ENCODE data around the gene LNPK.

DNA sequence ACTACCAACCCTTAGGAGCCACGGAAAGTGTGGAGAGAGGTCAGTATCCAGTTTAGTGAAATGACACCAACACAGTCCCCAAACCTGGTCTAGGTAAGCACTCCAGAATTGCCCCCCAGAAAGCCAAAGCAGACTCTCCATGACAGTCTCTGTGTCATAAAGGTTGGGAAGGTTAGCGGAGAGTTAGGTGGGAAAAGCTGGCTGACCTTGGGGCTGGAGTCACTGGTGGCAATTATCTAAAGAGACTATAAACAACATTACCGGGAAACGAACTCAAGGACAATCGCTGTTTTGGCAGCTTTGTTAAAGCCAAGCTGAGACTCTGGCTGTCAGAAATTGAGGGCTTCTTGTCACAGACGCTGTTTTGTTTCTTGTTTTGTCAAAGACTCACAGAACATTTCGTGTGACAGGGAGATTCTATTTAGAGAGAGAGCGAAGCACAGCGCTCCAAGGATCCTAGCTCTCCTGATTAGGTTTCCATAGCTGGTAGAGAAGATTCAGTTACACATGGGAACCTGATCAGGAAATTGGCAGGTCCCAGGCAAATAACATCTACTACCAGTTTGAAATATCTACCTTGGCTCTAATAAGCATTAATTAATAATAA is 111.3 kb downstream of the LNPK start:
- TF ChIP-seq POLR2A (IDR thresholded peaks at IDR 0.05) (no peak), POLR2AphosphoS5 (IDR thresholded peaks at IDR 0.05) (no peak)
